ENCODE results near the gene CLEC16A. TPM values are rescaled to one million over a fixed set of nuclear protein-coding genes. Genes with fewer than 3 reads are reported as not detected.

CLEC16A gene
- total RNA-seq, 1 donor from 2014 or later, result 33.4 TPM

DNA sequence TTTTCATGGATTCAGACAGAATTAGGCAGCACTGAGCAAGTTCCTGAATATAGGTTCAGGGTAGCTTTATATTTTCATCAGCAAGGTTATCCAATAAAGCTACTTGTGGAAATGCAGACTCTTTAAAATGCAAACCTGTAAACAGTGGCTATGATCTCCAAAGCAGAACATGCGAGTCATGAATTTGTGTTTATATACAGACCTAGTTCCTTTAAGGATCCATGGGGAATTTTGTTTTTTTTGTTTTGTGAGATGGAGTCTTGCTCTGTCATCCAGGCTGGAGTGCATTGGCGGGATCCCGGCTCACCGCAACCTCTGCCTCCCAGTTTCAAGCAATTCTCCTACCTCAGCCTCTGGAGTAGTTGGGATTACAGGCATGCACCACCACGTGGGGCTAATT lies 14.8 kb downstream of the CLEC16A start:
- Mint-ChIP-seq H3K4me1 (ENCODE audit: unreplicated experiment) (peaks cover 15% of the 10 kb centered on the region), H3K9me3 (no peaks in the 10 kb centered on the region), H3K36me3 (peaks cover 7% of the 10 kb centered on the region), H3K27ac (no peak overlapping the region), H3K4me3 (no peak overlapping the region), H3K27me3 (no peaks in the 10 kb centered on the region)
- DNase-seq (ENCODE audit: extremely low spot score, unreplicated experiment), result no peak
- TF ChIP-seq CTCF (conservative IDR thresholded peaks at IDR 0.05), result no peak

- no peaks in the 10 kb centered on the region for H3K9me3 Mint-ChIP-seq
- no peak overlapping the region for H3K4me3 Mint-ChIP-seq
- H3K36me3 Mint-ChIP-seq, result peaks cover 7% of the 10 kb centered on the region
- H3K27me3 Mint-ChIP-seq, result no peaks in the 10 kb centered on the region
- H3K27ac Mint-ChIP-seq, result no peak overlapping the region
- no peak for TF ChIP-seq CTCF (conservative IDR thresholded peaks at IDR 0.05)
- H3K4me1 Mint-ChIP-seq (ENCODE audit: unreplicated experiment), result peaks cover 21% of the 10 kb centered on the region
- DNase-seq (ENCODE audit: extremely low spot score, unreplicated experiment), result no peak
These were observed 16.9 kb downstream of the CLEC16A start for GRCh38 chr16:10961231-10961630.

DNA sequence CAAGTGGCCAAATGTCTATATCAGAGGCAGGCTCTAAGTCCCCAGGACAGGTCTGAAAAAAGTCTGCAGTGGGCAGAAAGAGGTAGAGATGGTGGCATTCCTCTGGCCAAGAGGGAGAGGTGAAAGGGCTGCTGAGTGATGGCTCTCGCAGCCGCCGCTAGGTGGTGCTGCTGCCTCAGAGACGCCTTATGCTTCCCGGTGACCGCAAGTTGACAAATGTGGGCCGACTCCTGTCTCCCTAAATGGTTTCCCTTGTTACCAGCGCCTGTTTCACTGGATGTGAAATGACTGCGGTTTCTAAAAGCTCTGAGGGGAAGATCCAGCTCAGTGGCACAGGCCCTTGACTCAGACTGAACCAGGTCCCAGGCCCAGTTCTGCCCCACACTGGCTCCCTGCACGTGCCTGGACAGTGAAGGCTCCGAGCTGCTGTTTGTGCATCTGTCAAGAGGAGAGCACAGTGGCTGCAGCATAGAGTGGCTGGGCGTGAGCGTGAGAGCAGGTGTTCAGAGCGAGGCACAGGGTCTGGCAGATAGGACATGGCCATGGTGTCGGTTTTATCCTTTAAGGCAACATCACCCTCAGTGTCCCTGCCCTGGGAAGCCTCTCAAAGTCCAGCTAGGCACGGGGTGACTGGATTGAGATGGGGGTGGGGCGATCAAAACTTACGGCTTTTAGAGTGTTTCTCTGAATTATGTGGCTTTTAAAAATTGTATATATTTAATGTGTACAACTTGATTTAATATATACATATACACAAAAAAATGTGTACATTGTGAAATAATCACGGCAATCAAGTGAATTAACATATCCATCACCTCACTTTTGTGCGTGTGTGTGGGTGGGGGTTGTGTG lies 19.9 kb downstream of the CLEC16A start:
- H3K27ac Mint-ChIP-seq, result no peak overlapping the region

GRCh38 chr16:10964891-10965326 lies 20.5 kb downstream of the CLEC16A start:
- Mint-ChIP-seq H3K9me3 (no peaks in the 10 kb centered on the region), H3K4me3 (no peak overlapping the region), H3K27me3 (no peaks in the 10 kb centered on the region), H3K36me3 (no peaks in the 10 kb centered on the region), H3K4me1 (ENCODE audit: unreplicated experiment) (peaks cover 14% of the 10 kb centered on the region), H3K27ac (no peak overlapping the region)
- DNase-seq (ENCODE audit: extremely low spot score, unreplicated experiment), result no peak
- TF ChIP-seq CTCF (conservative IDR thresholded peaks at IDR 0.05), result no peak

More for the DNA sequence above, 19.9 kb downstream of the CLEC16A start:
- Mint-ChIP-seq H3K36me3 (no peaks in the 10 kb centered on the region), H3K4me1 (ENCODE audit: unreplicated experiment) (peaks cover 14% of the 10 kb centered on the region), H3K4me3 (peak overlapping the region; percentile 41), H3K27me3 (no peaks in the 10 kb centered on the region), H3K9me3 (no peaks in the 10 kb centered on the region)
- DNase-seq (ENCODE audit: extremely low spot score, unreplicated experiment), result peak; percentile 88
- peak; percentile 99 for TF ChIP-seq CTCF (conservative IDR thresholded peaks at IDR 0.05)

GRCh38 chr16:10965440-10966061 lies 21.2 kb downstream of the CLEC16A start:
- Mint-ChIP-seq H3K27ac (no peak overlapping the region), H3K36me3 (no peaks in the 10 kb centered on the region), H3K4me1 (ENCODE audit: unreplicated experiment) (peaks cover 14% of the 10 kb centered on the region), H3K27me3 (no peaks in the 10 kb centered on the region), H3K9me3 (no peaks in the 10 kb centered on the region), H3K4me3 (no peak overlapping the region)
- no peak for DNase-seq (ENCODE audit: extremely low spot score, unreplicated experiment)
- no peak for TF ChIP-seq CTCF (conservative IDR thresholded peaks at IDR 0.05)

Data from type B pancreatic cell (in vitro differentiated cells).